ENCODE measurements around the gene MRPS24.

Gene MRPS24

GRCh38 chr7:43869006-43869866 is at the start of gene MRPS24:
TSS of gene MRPS24 (minus strand) at chr7:43869517. CDS start at chr7:43869495, 22 bp downstream.
- POLR2A ChIA-PET: interaction anchor here (0.6 to 1.9 kb wide), 21 partner anchors 8 to 763 kb away, joined by 3 to 10 read pairs (median 4); partner anchors contain the start of genes UBE2D4 and URGCP
- TF ChIP-seq BHLHE40 (IDR thresholded peaks at IDR 0.05; ENCODE audit: borderline replicate concordance): peak; percentile 54; the same call in 1 of the 2 replicates
- TF ChIP-seq FOXK2 (IDR thresholded peaks at IDR 0.05): no peak
- peak; percentile 70 for TF ChIP-seq L3MBTL2 (conservative IDR thresholded peaks at IDR 0.05)
- peak; percentile 97 for DNase-seq (ENCODE audit: extremely low spot score)
- CTCF ChIA-PET: interaction anchor here (1.0 kb wide), 1 partner anchor 31 kb away, joined by 5 read pairs; no protein-coding TSS in a partner anchor

- no peak for DNase-seq (ENCODE audit: extremely low spot score)
- ChIA-PET POLR2A (no interaction called here), CTCF (no interaction called here)
- TF ChIP-seq SUZ12 (IDR thresholded peaks at IDR 0.05) (no peak), PKNOX1 (IDR thresholded peaks at IDR 0.05) (no peak), ZNF384 (IDR thresholded peaks at IDR 0.05) (no peak), CTBP1 (IDR thresholded peaks at IDR 0.05; ENCODE audit: borderline replicate concordance) (no peak), SP1 (IDR thresholded peaks at IDR 0.05) (no peak), BHLHE40 (IDR thresholded peaks at IDR 0.05; ENCODE audit: borderline replicate concordance) (no peak), FOXA1 (IDR thresholded peaks at IDR 0.05) (no peak), L3MBTL2 (conservative IDR thresholded peaks at IDR 0.05) (no peak), LEF1 (IDR thresholded peaks at IDR 0.05; ENCODE audit: borderline replicate concordance) (no peak), TARDBP (IDR thresholded peaks at IDR 0.05) (no peak), NFRKB (IDR thresholded peaks at IDR 0.05) (no peak), FOXM1 (IDR thresholded peaks at IDR 0.05; ENCODE audit: borderline replicate concordance) (no peak), ARNT (IDR thresholded peaks at IDR 0.05) (no peak), HDGF (IDR thresholded peaks at IDR 0.05; ENCODE audit: borderline replicate concordance) (no peak), ELF4 (IDR thresholded peaks at IDR 0.05) (no peak), FOXK2 (IDR thresholded peaks at IDR 0.05) (no peak)
Measured at GRCh38 chr7:43915907-43916306, 46.6 kb upstream of the MRPS24 start.

- POLR2A ChIA-PET: interaction anchor here (1.3 kb wide), 1 partner anchor 12 kb away, joined by 3 read pairs; no protein-coding TSS in a partner anchor
- TF ChIP-seq TARDBP (IDR thresholded peaks at IDR 0.05) (no peak), SUZ12 (IDR thresholded peaks at IDR 0.05) (no peak), CTBP1 (IDR thresholded peaks at IDR 0.05; ENCODE audit: borderline replicate concordance) (no peak), ZNF384 (IDR thresholded peaks at IDR 0.05) (no peak), LEF1 (IDR thresholded peaks at IDR 0.05; ENCODE audit: borderline replicate concordance) (no peak), ARNT (IDR thresholded peaks at IDR 0.05) (no peak), L3MBTL2 (conservative IDR thresholded peaks at IDR 0.05) (no peak), BHLHE40 (IDR thresholded peaks at IDR 0.05; ENCODE audit: borderline replicate concordance) (no peak), FOXM1 (IDR thresholded peaks at IDR 0.05; ENCODE audit: borderline replicate concordance) (no peak), SP1 (IDR thresholded peaks at IDR 0.05) (no peak), NFRKB (IDR thresholded peaks at IDR 0.05) (no peak), HDGF (IDR thresholded peaks at IDR 0.05; ENCODE audit: borderline replicate concordance) (no peak)
- CTCF ChIA-PET: no interaction called here
- no peak for DNase-seq (ENCODE audit: extremely low spot score)
Measured at GRCh38 chr7:43914795-43915194, 45.5 kb upstream of the MRPS24 start.

- ChIA-PET POLR2A (interaction anchor here (1.0 to 1.2 kb wide), 3 partner anchors 15 to 37 kb away, joined by 3 to 6 read pairs (median 5); partner anchors contain the start of genes MRPS24 and UBE2D4), CTCF (no interaction called here)
- DNase-seq (ENCODE audit: extremely low spot score): peak; percentile 73
- TF ChIP-seq TARDBP (IDR thresholded peaks at IDR 0.05): no peak
- no peak for TF ChIP-seq HDGF (IDR thresholded peaks at IDR 0.05; ENCODE audit: borderline replicate concordance)
- TF ChIP-seq FOXM1 (IDR thresholded peaks at IDR 0.05; ENCODE audit: borderline replicate concordance): no peak
- no peak for TF ChIP-seq ARNT (IDR thresholded peaks at IDR 0.05)
- no peak for TF ChIP-seq FOXA1 (IDR thresholded peaks at IDR 0.05)
- no peak for TF ChIP-seq SUZ12 (IDR thresholded peaks at IDR 0.05)
- TF ChIP-seq BHLHE40 (IDR thresholded peaks at IDR 0.05; ENCODE audit: borderline replicate concordance): no peak
- no peak for TF ChIP-seq CTBP1 (IDR thresholded peaks at IDR 0.05; ENCODE audit: borderline replicate concordance)
- no peak for TF ChIP-seq L3MBTL2 (conservative IDR thresholded peaks at IDR 0.05)
- no peak for TF ChIP-seq LEF1 (IDR thresholded peaks at IDR 0.05; ENCODE audit: borderline replicate concordance)
- no peak for TF ChIP-seq NFRKB (IDR thresholded peaks at IDR 0.05)
- no peak for TF ChIP-seq FOXK2 (IDR thresholded peaks at IDR 0.05)
- TF ChIP-seq SP1 (IDR thresholded peaks at IDR 0.05): no peak
- no peak for TF ChIP-seq PKNOX1 (IDR thresholded peaks at IDR 0.05)
Measured at GRCh38 chr7:43906331-43907010, 37.2 kb upstream of the MRPS24 start, which contains the start of gene URGCP. TSS of gene URGCP (minus strand) at chr7:43906596. CDS start at chr7:43906575, 21 bp downstream.

- ChIA-PET CTCF (no interaction called here), POLR2A (no interaction called here)
- TF ChIP-seq ARNT (IDR thresholded peaks at IDR 0.05) (no peak), NFRKB (IDR thresholded peaks at IDR 0.05) (no peak)
- DNase-seq (ENCODE audit: extremely low spot score): peak; percentile 56
Measured at GRCh38 chr7:43905956-43906330, 36.6 kb upstream of the MRPS24 start.

GRCh38 chr7:43905209-43905946 is 36.1 kb upstream of the MRPS24 start:
- CTCF ChIA-PET: interaction anchor here (0.6 kb wide), 1 partner anchor 115 kb away, joined by 3 read pairs; no protein-coding TSS in a partner anchor
- TF ChIP-seq ZNF384 (IDR thresholded peaks at IDR 0.05) (no peak), SUZ12 (IDR thresholded peaks at IDR 0.05) (no peak), FOXA1 (IDR thresholded peaks at IDR 0.05) (no peak), L3MBTL2 (conservative IDR thresholded peaks at IDR 0.05) (no peak), PKNOX1 (IDR thresholded peaks at IDR 0.05) (no peak), ELF4 (IDR thresholded peaks at IDR 0.05) (no peak), FOXK2 (IDR thresholded peaks at IDR 0.05) (no peak), CTBP1 (IDR thresholded peaks at IDR 0.05; ENCODE audit: borderline replicate concordance) (no peak), ARNT (IDR thresholded peaks at IDR 0.05) (no peak), TARDBP (IDR thresholded peaks at IDR 0.05) (no peak), BHLHE40 (IDR thresholded peaks at IDR 0.05; ENCODE audit: borderline replicate concordance) (no peak), HDGF (IDR thresholded peaks at IDR 0.05; ENCODE audit: borderline replicate concordance) (no peak), NFRKB (IDR thresholded peaks at IDR 0.05) (no peak), LEF1 (IDR thresholded peaks at IDR 0.05; ENCODE audit: borderline replicate concordance) (no peak), SP1 (IDR thresholded peaks at IDR 0.05) (no peak), FOXM1 (IDR thresholded peaks at IDR 0.05; ENCODE audit: borderline replicate concordance) (no peak)
- DNase-seq (ENCODE audit: extremely low spot score): no peak
- POLR2A ChIA-PET: no interaction called here
